ENCODE results near the gene MACROD2. TPM values are rescaled to one million over a fixed set of nuclear protein-coding genes. Genes with fewer than 3 reads are reported as not detected.

The MACROD2 gene
- total RNA-seq, 1 experiment from 2014 or later = 1.6 TPM

- H3K4me1 ChIP-seq (ENCODE audit: insufficient read depth, low read length) = no peaks in the 10 kb centered on the region
- H3K27ac ChIP-seq (ENCODE audit: insufficient read length, low read depth, low read length) = no peak overlapping the region
- no peak overlapping the region for H3T11ph ChIP-seq (ENCODE audit: low read length)
- H3K14ac ChIP-seq (ENCODE audit: insufficient read depth, low read length) = no peak overlapping the region
- Mint-ChIP-seq H3K27me3 (ENCODE audit: low read depth) (no peaks in the 10 kb centered on the region), H3K27ac (no peak overlapping the region), H3K36me3 (ENCODE audit: insufficient read depth in 1 of 3, low read depth in 3 of 3) (peaks cover 1 to 13% (median 4%) of the 10 kb centered on the region in 3 experiments; a peak in 6 of 7 replicates), H3K4me1 (no peaks in the 10 kb centered on the region), H3K4me3 (no peak overlapping the region), H3K9me3 (peaks cover 11 to 16% of the 10 kb centered on the region in 2 experiments)
- no peak overlapping the region for H2AK5ac ChIP-seq (ENCODE audit: insufficient read length, low read length)
- H2BK20ac ChIP-seq (ENCODE audit: low read depth, low read length, poor library complexity, severe bottlenecking) = no peak overlapping the region
- H3K56ac ChIP-seq (ENCODE audit: insufficient read length, low read depth, low read length) = no peak overlapping the region
- H3K79me2 ChIP-seq (ENCODE audit: insufficient read depth, low read length) = no peaks in the 10 kb centered on the region
- no peak overlapping the region for H2BK5ac ChIP-seq (ENCODE audit: insufficient read length, low read length)
- no peak overlapping the region for H3K23ac ChIP-seq (ENCODE audit: insufficient read length, low read depth, low read length)
- H4K8ac ChIP-seq (replicated peaks; ENCODE audit: insufficient read length, low read depth, low read length) = no peak overlapping the region
- H4K91ac ChIP-seq (ENCODE audit: insufficient read length, low read depth, low read length) = no peak overlapping the region
- H3K9ac ChIP-seq (ENCODE audit: extremely low read depth, insufficient read length, low read length) = no peak overlapping the region
- H3K4ac ChIP-seq (ENCODE audit: low read depth, low read length) = no peak overlapping the region
- TF ChIP-seq CTCF (conservative IDR thresholded peaks at IDR 0.05) = no peak
- no peaks in the 10 kb centered on the region for H3K27me3 ChIP-seq (ENCODE audit: insufficient read depth, low read length)
- no peaks in the 10 kb centered on the region for H3K23me2 ChIP-seq (ENCODE audit: insufficient read length, low read depth, low read length, poor library complexity, severe bottlenecking)
- no CpG with 5 or more reads among the region's 2 CpGs for WGBS (ENCODE audit: extremely low coverage, insufficient read length, low lambda C conversion rate)
- no peak overlapping the region for H2BK120ac ChIP-seq (ENCODE audit: low read depth, low read length, poor library complexity, severe bottlenecking)
- no peak overlapping the region for H2BK15ac ChIP-seq (ENCODE audit: low read depth, low read length)
- no peaks in the 10 kb centered on the region for H3K79me1 ChIP-seq (ENCODE audit: insufficient read depth, low read depth, low read length, poor library complexity, severe bottlenecking)
- no peak overlapping the region for H2AFZ ChIP-seq (ENCODE audit: low read length)
- H4K5ac ChIP-seq (ENCODE audit: insufficient read length, low read depth, low read length) = no peak overlapping the region
- no peak overlapping the region for H3K18ac ChIP-seq (ENCODE audit: insufficient read length, low read depth, low read length)
- no peak overlapping the region for H3K4me2 ChIP-seq (ENCODE audit: insufficient read depth, insufficient read length, low read length)
- no peaks in the 10 kb centered on the region for H3K9me3 ChIP-seq (ENCODE audit: control insufficient read depth, low read depth, low read length)
- H2BK12ac ChIP-seq (ENCODE audit: insufficient read length, low read depth, low read length) = no peak overlapping the region
- DNase-seq = no peak
- no peaks in the 10 kb centered on the region for H4K20me1 ChIP-seq (ENCODE audit: control insufficient read depth, insufficient read depth, insufficient read length)
Measured at GRCh38 chr20:15205028-15205427, 1209.7 kb downstream of the MACROD2 start.

Measured in H9 (cell line).